Endothelial cell of umbilical vein (primary cell): ENCODE measurements around the gene CDC20. TPM values are rescaled to one million over a fixed set of nuclear protein-coding genes. Genes with fewer than 3 reads are reported as not detected.

Source experiments
- BruUV-seq: library from RNA; stranded (reverse); fragments of 400-500 nt; replicated peaks from 2 replicates; lab custom pipeline; 2021; lab: Mats Ljungman, UMichigan
- CTCF ChIA-PET: fragments of 300-600, 350-600 bp; sonication (Branson Sonifier 250); formaldehyde crosslinking; loops from one replicate; lab custom pipeline; 2021; ENCODE audit warnings: antibody characterized with exemption, inconsistent platforms; lab: Charles Lee
- POLR2A ChIA-PET: fragments of 300-600, 350-600 bp; sonication (Branson Sonifier 250); formaldehyde crosslinking; loops from one replicate; lab custom pipeline; 2021; ENCODE audit warnings: antibody characterized with exemption, inconsistent platforms; lab: Charles Lee
- DNase-seq: peaks from one replicate; pipeline ENCODE4 v3.0.0-alpha.2; 2011; ENCODE audit warnings: low read depth, low spot score
- FAIRE-seq: peaks from 2 replicates; lab custom pipeline; 2011; peaks lifted over from hg19 to GRCh38; lab: Jason Lieb, UNC
- H2AFZ ChIP-seq: 2 replicates; pipeline ENCODE4 v1.6.0; 2012; ENCODE audit warnings: low read depth, low read length, control low read depth, inconsistent platforms
- H3K27ac ChIP-seq: 2 replicates; pipeline ENCODE4 v1.5.1; 2011; ENCODE audit warnings: low read depth, mild to moderate bottlenecking, control low read depth, low read length, moderate library complexity; ENCODE audit not compliant: insufficient read depth
- H3K27me3 ChIP-seq, 2 experiments: 2 replicates each; pipeline versions ENCODE4 v1.6.0 to v1.6.1; 2011; ENCODE audit warnings: low read length in 2 of 2, mixed read lengths in 1 of 2; ENCODE audit not compliant: control insufficient read depth in 2 of 2, insufficient read depth in 2 of 2
- H3K36me3 ChIP-seq, 2 experiments: 2 replicates in 1 of 2; 3 replicates in 1 of 2; pipeline ENCODE4 v1.5.1; 2011; ENCODE audit warnings: low read length in 2 of 2, mild to moderate bottlenecking in 1 of 2, moderate library complexity in 1 of 2; ENCODE audit not compliant: control insufficient read depth in 2 of 2, insufficient read depth in 2 of 2; ENCODE audit errors: extremely low read depth in 1 of 2
- H3K4me1 ChIP-seq: 3 replicates; pipeline ENCODE4 v1.5.1; 2011; ENCODE audit warnings: mild to moderate bottlenecking, low read length; ENCODE audit not compliant: control insufficient read depth, insufficient read depth; ENCODE audit errors: extremely low read depth
- H3K4me2 ChIP-seq: 2 replicates; pipeline ENCODE4 v1.6.1; 2011; ENCODE audit warnings: low read length, control low read depth, mixed read lengths; ENCODE audit not compliant: insufficient read depth
- H3K4me3 ChIP-seq, 3 experiments: fragments of 200-600 bp in 1 of 3; sonication (generic), shearing (Covaris generic) in 1 of 3; replicated peaks in 1 of 3; 2 replicates each; pipeline ENCODE4 v1.5.1; 2011 to 2016; ENCODE audit warnings: control low read depth in 3 of 3, low read length in 3 of 3, mild to moderate bottlenecking in 2 of 3, inconsistent platforms in 1 of 3, low read depth in 1 of 3, moderate library complexity in 1 of 3; ENCODE audit not compliant: insufficient read depth in 1 of 3
- H3K79me2 ChIP-seq: 2 replicates; pipeline ENCODE4 v1.6.0; 2012; ENCODE audit warnings: low read length, inconsistent platforms; ENCODE audit not compliant: control insufficient read depth, insufficient read depth
- H3K9ac ChIP-seq: replicated peaks from 2 replicates; pipeline ENCODE3; 2011; ENCODE audit warnings: low read length, control low read depth; ENCODE audit not compliant: insufficient read depth; ENCODE audit errors: extremely low read depth
- H3K9me1 ChIP-seq: replicated peaks from 3 replicates; pipeline ENCODE4 v1.6.0; 2011; ENCODE audit warnings: mild to moderate bottlenecking, low read length; ENCODE audit not compliant: control insufficient read depth, insufficient read depth; ENCODE audit errors: extremely low read depth
- H3K9me3 ChIP-seq: replicated peaks from 2 replicates; pipeline ENCODE4 v1.5.1; 2012; ENCODE audit warnings: low read length, inconsistent platforms; ENCODE audit not compliant: control insufficient read depth, insufficient read depth
- H4K20me1 ChIP-seq: replicated peaks from 2 replicates; pipeline ENCODE3; 2011; ENCODE audit warnings: mild to moderate bottlenecking, low read length; ENCODE audit not compliant: control insufficient read depth, insufficient read depth; ENCODE audit errors: extremely low read depth
- EZH2 ChIP-seq: IDR thresholded peaks from 2 replicates; pipeline ENCODE4 v1.6.1; 2012; ENCODE audit warnings: borderline replicate concordance, low read depth, mild to moderate bottlenecking, moderate library complexity, low read length, inconsistent platforms; ENCODE audit not compliant: severe bottlenecking
- FOS ChIP-seq: IDR thresholded peaks from 2 replicates; pipeline ENCODE4 v1.6.1; 2011; ENCODE audit warnings: mild to moderate bottlenecking, low read length, moderate library complexity, borderline replicate concordance; ENCODE audit not compliant: insufficient read depth
- GATA2 ChIP-seq: IDR thresholded peaks from 2 replicates; pipeline ENCODE4 v1.7.0; 2011; ENCODE audit warnings: low read depth, mild to moderate bottlenecking, moderate library complexity, mixed read lengths, low read length; ENCODE audit not compliant: insufficient read length, insufficient read depth
- JUN ChIP-seq: IDR thresholded peaks from 2 replicates; pipeline ENCODE4 v1.6.1; 2011; ENCODE audit warnings: borderline replicate concordance, low read depth; ENCODE audit not compliant: insufficient read length, insufficient read depth
- MYC ChIP-seq: IDR thresholded peaks from one replicate; pipeline ENCODE4 v1.6.1; 2011; ENCODE audit warnings: mild to moderate bottlenecking, low read depth, low read length
- POLR2A ChIP-seq: IDR thresholded peaks from 2 replicates; pipeline ENCODE4 v1.6.1; 2012; ENCODE audit warnings: low read depth, mild to moderate bottlenecking, control low read depth, low read length
- POLR2AphosphoS5 ChIP-seq: IDR thresholded peaks from 2 replicates; pipeline ENCODE4 v1.6.1; 2012; ENCODE audit warnings: low read depth, mild to moderate bottlenecking, control low read depth, low read length, moderate library complexity; ENCODE audit not compliant: insufficient read depth
- dilution Hi-C: fragments of 300-500 bp; cut with MboI; formaldehyde crosslinking; loops from one replicate; pipeline ENCODE4 v1.15.0; 2019; ENCODE audit warnings: low sequenced_read_pairs; ENCODE audit not compliant: extremely low pct_ligation_motif_present
- intact Hi-C: fragments of 100-400 bp; cut with micrococcal nuclease; formaldehyde crosslinking; loops from one replicate; pipeline ENCODE4 v1.10.0; 2022
- polyA plus RNA-seq, 4 experiments: library from polyadenylated mRNA; depleted of rRNA in 3 of 4; stranded (reverse) in 3 of 4; unstranded in 1 of 4; fragments of >200 nt; gene quantifications; 2 replicates each; pipeline versions ENCODE4 v1.2.1 to v1.2.3, GENCODE V29; 2011 to 2012; ENCODE audit warnings: missing spikeins in 1 of 4
- total RNA-seq: library from RNA; stranded (reverse); gene quantifications from 2 replicates; pipeline ENCODE4 v1.2.3, GENCODE V29; 2021
- TF ChIP-seq, protein P1 (sequence below), 2 donors: IDR thresholded peaks; 1 replicate in 1 of 2; 2 replicates in 1 of 2; pipeline ENCODE4 v1.5.1; 2011; ENCODE audit warnings: low read length in 2 of 2, mild to moderate bottlenecking in 2 of 2, moderate library complexity in 2 of 2, control low read depth in 1 of 2, inconsistent platforms in 1 of 2, low read depth in 1 of 2; ENCODE audit not compliant: insufficient read depth in 1 of 2; ENCODE audit errors: extremely low read depth in 1 of 2
- TF ChIP-seq, protein P2 (sequence below): IDR thresholded peaks from 2 replicates; pipeline ENCODE4 v1.6.1; 2011; ENCODE audit not compliant: insufficient read depth, insufficient read length

CDC20 gene
- total and polyA plus RNA-seq, 2 donors (not counting 3 experiments of a cell fraction or from before 2014, with no cell fraction given): 129 to 170 TPM

DNA sequence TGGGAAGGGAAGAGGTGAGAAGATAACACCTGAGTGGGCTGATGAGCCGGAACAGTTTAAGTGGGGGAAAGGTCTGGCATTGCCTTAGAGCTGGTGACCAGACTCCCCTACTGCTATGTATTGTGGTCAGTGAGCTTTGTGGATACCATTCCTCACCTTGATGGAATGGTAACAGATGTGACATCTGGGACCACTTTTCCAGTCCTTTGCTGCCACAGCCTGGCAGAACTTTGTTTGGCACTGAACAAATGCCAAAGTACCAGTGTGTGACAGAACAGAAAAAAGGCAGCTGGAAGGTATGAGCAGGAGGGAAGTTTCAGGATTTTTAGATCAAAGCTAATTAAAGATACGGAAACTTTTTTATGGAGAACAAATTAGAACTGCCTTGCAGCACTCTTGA is 24.7 kb downstream of the CDC20 start:
- Histone ChIP-seq H4K20me1 (no peaks in the 10 kb centered on the region), H3K9ac (no peak overlapping the region), H2AFZ (no peak overlapping the region), H3K27ac (no peak overlapping the region), H3K27me3 (no peaks in the 10 kb centered on the region), H3K4me1 (peaks cover 7% of the 10 kb centered on the region), H3K36me3 (peaks cover 18 to 53% of the 10 kb centered on the region in 2 experiments), H3K4me2 (no peak overlapping the region), H3K4me3 (no peak overlapping the region), H3K9me3 (no peaks in the 10 kb centered on the region), H3K79me2 (peaks cover 11% of the 10 kb centered on the region), H3K9me1 (no peaks in the 10 kb centered on the region)
- intact Hi-C loops (no loop called here), dilution Hi-C loops (no loop called here)
- FAIRE-seq (no peak), DNase-seq (no peak)
- TF ChIP-seq, protein P1, sequence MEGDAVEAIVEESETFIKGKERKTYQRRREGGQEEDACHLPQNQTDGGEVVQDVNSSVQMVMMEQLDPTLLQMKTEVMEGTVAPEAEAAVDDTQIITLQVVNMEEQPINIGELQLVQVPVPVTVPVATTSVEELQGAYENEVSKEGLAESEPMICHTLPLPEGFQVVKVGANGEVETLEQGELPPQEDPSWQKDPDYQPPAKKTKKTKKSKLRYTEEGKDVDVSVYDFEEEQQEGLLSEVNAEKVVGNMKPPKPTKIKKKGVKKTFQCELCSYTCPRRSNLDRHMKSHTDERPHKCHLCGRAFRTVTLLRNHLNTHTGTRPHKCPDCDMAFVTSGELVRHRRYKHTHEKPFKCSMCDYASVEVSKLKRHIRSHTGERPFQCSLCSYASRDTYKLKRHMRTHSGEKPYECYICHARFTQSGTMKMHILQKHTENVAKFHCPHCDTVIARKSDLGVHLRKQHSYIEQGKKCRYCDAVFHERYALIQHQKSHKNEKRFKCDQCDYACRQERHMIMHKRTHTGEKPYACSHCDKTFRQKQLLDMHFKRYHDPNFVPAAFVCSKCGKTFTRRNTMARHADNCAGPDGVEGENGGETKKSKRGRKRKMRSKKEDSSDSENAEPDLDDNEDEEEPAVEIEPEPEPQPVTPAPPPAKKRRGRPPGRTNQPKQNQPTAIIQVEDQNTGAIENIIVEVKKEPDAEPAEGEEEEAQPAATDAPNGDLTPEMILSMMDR (IDR thresholded peaks at IDR 0.05; ENCODE audit: extremely low read depth in 1 of 2, insufficient read depth in 1 of 2, low read depth in 1 of 2, low read length in 2 of 2): peak in 1 of 2 donors; percentile 6
- no peak for TF ChIP-seq FOS
- no TSS peak for BruUV-seq
- POLR2A ChIA-PET: no interaction called here
- CTCF ChIA-PET: interaction anchor here (0.7 to 2.9 kb wide), 15 partner anchors 10 to 310 kb away, joined by 3 to 34 read pairs (median 4); partner anchors contain the start of genes CDC20 and ELOVL1

DNA sequence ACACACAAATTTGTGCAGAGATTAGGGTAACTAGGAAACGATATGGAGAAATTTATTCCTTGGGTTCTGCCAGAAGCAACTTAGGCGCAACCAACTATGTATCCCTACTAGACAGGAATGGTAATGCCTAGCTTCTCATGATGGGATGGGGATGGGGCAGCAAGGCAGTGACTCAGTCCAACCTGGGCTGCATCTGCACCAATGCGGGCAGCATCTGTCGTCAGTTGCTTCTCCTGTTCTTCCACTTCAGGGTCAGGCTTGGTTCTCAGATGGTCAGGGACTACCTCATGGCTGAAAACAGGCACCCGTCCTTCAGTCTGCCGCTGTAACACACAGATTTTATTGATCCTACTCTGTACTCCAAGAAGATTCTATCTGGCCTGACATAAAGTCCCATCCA is 27.9 kb downstream of the CDC20 start:
- Histone ChIP-seq H3K4me2 (no peak overlapping the region), H3K36me3 (peaks cover 18 to 51% of the 10 kb centered on the region in 2 experiments), H3K9me3 (no peaks in the 10 kb centered on the region), H3K27ac (no peak overlapping the region), H3K9me1 (no peaks in the 10 kb centered on the region), H2AFZ (no peak overlapping the region), H4K20me1 (no peaks in the 10 kb centered on the region), H3K9ac (no peak overlapping the region), H3K4me1 (peaks cover 18% of the 10 kb centered on the region), H3K79me2 (peaks cover 34% of the 10 kb centered on the region), H3K27me3 (no peaks in the 10 kb centered on the region), H3K4me3 (no peak overlapping the region)
- ChIA-PET POLR2A (no interaction called here), CTCF (no interaction called here)
- TF ChIP-seq, protein P2, sequence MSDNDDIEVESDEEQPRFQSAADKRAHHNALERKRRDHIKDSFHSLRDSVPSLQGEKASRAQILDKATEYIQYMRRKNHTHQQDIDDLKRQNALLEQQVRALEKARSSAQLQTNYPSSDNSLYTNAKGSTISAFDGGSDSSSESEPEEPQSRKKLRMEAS: no peak
- TF ChIP-seq POLR2AphosphoS5: no peak
- TF ChIP-seq FOS: no peak
- TF ChIP-seq MYC: no peak
- no peak for TF ChIP-seq POLR2A
- TF ChIP-seq EZH2: no peak
- TF ChIP-seq JUN: no peak
- TF ChIP-seq, protein P1 (IDR thresholded peaks at IDR 0.05; ENCODE audit: extremely low read depth in 1 of 2, insufficient read depth in 1 of 2, low read depth in 1 of 2, low read length in 2 of 2): no peak
- no peak for TF ChIP-seq GATA2
- BruUV-seq: no TSS peak
- DNase-seq: no peak
- FAIRE-seq: no peak
- dilution Hi-C loops: no loop called here
- intact Hi-C loops: no loop called here
